ENCODE results near the gene AP1S1. TPM values are rescaled to one million over a fixed set of nuclear protein-coding genes. Genes with fewer than 3 reads are reported as not detected.
A peak's percentile ranks its signal among the peaks of the same experiment; 100 is the strongest.

Gene AP1S1
- total and polyA plus RNA-seq, 7 donors = 15.8 to 135 (median 31.4) TPM

- intact Hi-C loops (cut with DNase I) = no loop called here
- Histone ChIP-seq H3K4me1 (peaks cover 0 to 80% (median 33%) of the 10 kb centered on the region in 4 donors), H3K4me3 (no peak overlapping the region), H3K27me3 (no peaks in the 10 kb centered on the region), H3K27ac (peak overlapping the region in 1 of 4 donors; percentile 90), H3K9me3 (no peaks in the 10 kb centered on the region), H3K36me3 (no peaks in the 10 kb centered on the region)
- TF ChIP-seq CTCF (IDR thresholded peaks at IDR 0.05) (no peak), EP300 (IDR thresholded peaks at IDR 0.05) (no peak), POLR2A (IDR thresholded peaks at IDR 0.05) (no peak), POLR2AphosphoS5 (IDR thresholded peaks at IDR 0.05) (no peak)
- DNase-seq = no peak
- 80 to 85% methylated on average over 3 of the region's 3 CpGs for WGBS, 2 donors
Observed at GRCh38 chr7:101123703-101124068, 30.6 kb upstream of the AP1S1 start.

- Histone ChIP-seq H3K27me3 (no peaks in the 10 kb centered on the region), H3K9me3 (no peaks in the 10 kb centered on the region), H3K36me3 (no peaks in the 10 kb centered on the region), H3K27ac (peak overlapping the region in 2 of 4 donors; percentile 48 to 90), H3K4me3 (no peak overlapping the region), H3K4me1 (peaks cover 0 to 78% (median 33%) of the 10 kb centered on the region in 4 donors)
- intact Hi-C loops (cut with DNase I) = no loop called here
- DNase-seq = no peak
- TF ChIP-seq POLR2AphosphoS5 (IDR thresholded peaks at IDR 0.05) (no peak), POLR2A (IDR thresholded peaks at IDR 0.05) (no peak)
- WGBS, 2 donors = 28 to 55% methylated on average over 7 of the region's 7 CpGs
Observed at GRCh38 chr7:101124376-101125056, 29.8 kb upstream of the AP1S1 start.

- Histone ChIP-seq H3K27ac (peak overlapping the region; percentile 48 to 90 (median 56)), H3K9me3 (no peaks in the 10 kb centered on the region), H3K27me3 (no peaks in the 10 kb centered on the region), H3K36me3 (no peaks in the 10 kb centered on the region), H3K4me1 (peaks cover 0 to 66% (median 33%) of the 10 kb centered on the region in 4 donors), H3K4me3 (peak overlapping the region in 1 of 4 donors; percentile 36)
- WGBS, 2 donors = 34 to 39% methylated on average over 15 of the region's 15 CpGs
- intact Hi-C loops (cut with DNase I) = no loop called here
- TF ChIP-seq CTCF (IDR thresholded peaks at IDR 0.05) (no peak), POLR2AphosphoS5 (IDR thresholded peaks at IDR 0.05) (peak in 1 of 4 donors; percentile 10)
- peak; percentile 79 for DNase-seq
Observed at GRCh38 chr7:101125989-101126650, 28.2 kb upstream of the AP1S1 start.

- Histone ChIP-seq H3K27me3 (no peaks in the 10 kb centered on the region), H3K27ac (peak within 1 kb of the TSS; percentile 50 to 90 (median 56)), H3K4me3 (peak within 1 kb of the TSS in 3 of 4 donors; percentile 15 to 36 (median 21)), H3K4me1 (peaks cover 0 to 59% (median 26%) of the 10 kb centered on the region in 4 donors), H3K9me3 (no peaks in the 10 kb centered on the region), H3K36me3 (peaks cover 0 to under 1% (median 0%) of the 10 kb centered on the region in 4 donors)
- TF ChIP-seq POLR2AphosphoS5 (IDR thresholded peaks at IDR 0.05) (peak in 3 of 4 donors; percentile 70 to 88 (median 78)), EP300 (IDR thresholded peaks at IDR 0.05) (peak in 1 of 4 donors; percentile 13), POLR2A (IDR thresholded peaks at IDR 0.05) (peak; percentile 13 to 31), CTCF (IDR thresholded peaks at IDR 0.05) (no peak)
- peak; percentile 96 for DNase-seq
- WGBS, 2 donors = 8% methylated on average over 22 of the region's 22 CpGs
- intact Hi-C loops (cut with DNase I) = no loop called here
Observed at GRCh38 chr7:101126651-101127459, 27.4 kb upstream of the AP1S1 start, which contains the start of gene SERPINE1. SERPINE1 (plus strand) TSS chr7:101127104; CDS start chr7:101128394, 1,290 bp downstream.
